HEK293 (cell line): ENCODE data around the gene DYNLL1.
A peak's percentile ranks its signal among the peaks of the same experiment; 100 is the strongest.

Experiments
- CTCF ChIA-PET: fragments of 350-600 bp; formaldehyde crosslinking; extraction: SDS; loops from one replicate; lab custom pipeline; 2021; ENCODE audit warnings: antibody characterized with exemption; lab: Yijun Ruan, JAX
- POLR2A ChIA-PET: fragments of 300-600 bp; formaldehyde crosslinking; extraction: SDS; loops from one replicate; lab custom pipeline; 2020; ENCODE audit warnings: antibody characterized with exemption, inconsistent platforms; lab: Yijun Ruan, JAX
- H3K27ac ChIP-seq: fragments of 200-500 bp; sonication (Bioruptor generic); 2 replicates; pipeline ENCODE4 v1.5.1; 2014; ENCODE audit warnings: low read depth, low read length, control low read depth, inconsistent platforms; ENCODE audit errors: extremely low read depth
- H3K36me3 ChIP-seq, 2 experiments: fragments of 200-500 bp in 1 of 2; sonication (Bioruptor generic) in 1 of 2; 1 replicate in 1 of 2; 2 replicates in 1 of 2; pipeline ENCODE4 v1.5.1; 2014 to 2017; ENCODE audit warnings: inconsistent platforms in 2 of 2, low read length in 2 of 2; ENCODE audit not compliant: control insufficient read depth in 2 of 2, insufficient read depth in 1 of 2
- H3K4me1 ChIP-seq: fragments of 200-500 bp; sonication (Bioruptor generic); 2 replicates; pipeline ENCODE4 v1.5.1; 2014; ENCODE audit warnings: mild to moderate bottlenecking, low read length, inconsistent platforms; ENCODE audit not compliant: control insufficient read depth, insufficient read depth
- H3K4me3 ChIP-seq: 2 replicates; pipeline ENCODE4 v1.5.1; 2011; ENCODE audit warnings: low read depth, mild to moderate bottlenecking, control low read depth, low read length, moderate library complexity
- H3K9me3 ChIP-seq: fragments of 200-500 bp; sonication (Bioruptor generic); 2 replicates; pipeline ENCODE4 v1.5.1; 2014; ENCODE audit warnings: low read depth, low read length, inconsistent platforms; ENCODE audit not compliant: control insufficient read depth, insufficient read depth
- HOXD13 ChIP-seq: sonication (generic); formaldehyde crosslinking; IDR thresholded peaks from 2 replicates; pipeline ENCODE4 v1.8.0; 2022; ENCODE audit warnings: missing genetic modification reagents, borderline replicate concordance
- REPIN1 ChIP-seq: fragments of 450-650 bp; formaldehyde crosslinking; IDR thresholded peaks from 2 replicates; pipeline ENCODE4 v1.5.1; 2017; ENCODE audit warnings: missing biosample characterization, missing genetic modification characterization, low read depth
- SALL2 ChIP-seq: fragments of 450-650 bp; formaldehyde crosslinking; IDR thresholded peaks from 2 replicates; pipeline ENCODE4 v1.5.0; 2017; ENCODE audit warnings: missing biosample characterization, mild to moderate bottlenecking, missing genetic modification characterization, borderline replicate concordance
- SCRT2 ChIP-seq: fragments of 450-650 bp; formaldehyde crosslinking; IDR thresholded peaks from 2 replicates; pipeline ENCODE4 v1.5.1; 2016; ENCODE audit warnings: missing biosample characterization, missing genetic modification characterization
- YY2 ChIP-seq: fragments of 450-650 bp; formaldehyde crosslinking; IDR thresholded peaks from 2 replicates; pipeline ENCODE4 v1.5.1; 2016; ENCODE audit warnings: missing biosample characterization, missing genetic modification characterization
- ZBTB44 ChIP-seq: fragments of 450-650 bp; IDR thresholded peaks from 2 replicates; pipeline ENCODE4 v1.5.1; 2018; ENCODE audit warnings: missing biosample characterization, mild to moderate bottlenecking, missing genetic modification characterization
- ZBTB8A ChIP-seq: fragments of 450-650 bp; formaldehyde crosslinking; IDR thresholded peaks from 2 replicates; pipeline ENCODE4 v1.5.1; 2016; ENCODE audit warnings: missing biosample characterization, missing genetic modification characterization
- ZFHX2 ChIP-seq: fragments of 450-650 bp; formaldehyde crosslinking; conservative IDR thresholded peaks from 2 replicates; pipeline ENCODE4 v1.5.1; 2016; ENCODE audit warnings: missing biosample characterization, missing genetic modification characterization
- ZFP37 ChIP-seq: fragments of 450-650 bp; formaldehyde crosslinking; IDR thresholded peaks from 2 replicates; pipeline ENCODE4 v1.5.1; 2016; ENCODE audit warnings: missing biosample characterization, missing genetic modification characterization
- ZNF10 ChIP-seq: fragments of 450-650 bp; formaldehyde crosslinking; IDR thresholded peaks from 2 replicates; pipeline ENCODE4 v1.5.1; 2017; ENCODE audit warnings: missing biosample characterization, missing genetic modification characterization
- ZNF140 ChIP-seq: fragments of 450-650 bp; formaldehyde crosslinking; IDR thresholded peaks from 2 replicates; pipeline ENCODE4 v1.5.1; 2016; ENCODE audit warnings: missing biosample characterization, missing genetic modification characterization
- ZNF211 ChIP-seq: fragments of 450-650 bp; formaldehyde crosslinking; IDR thresholded peaks from 2 replicates; pipeline ENCODE4 v1.5.1; 2016; ENCODE audit warnings: low read depth, missing biosample characterization, missing genetic modification characterization
- ZNF214 ChIP-seq: fragments of 450-650 bp; formaldehyde crosslinking; IDR thresholded peaks from 2 replicates; pipeline ENCODE4 v1.5.1; 2017; ENCODE audit warnings: missing biosample characterization, mild to moderate bottlenecking, missing genetic modification characterization, borderline replicate concordance
- ZNF280C ChIP-seq: fragments of 450-650 bp; formaldehyde crosslinking; IDR thresholded peaks from 2 replicates; pipeline ENCODE4 v1.5.1; 2016; ENCODE audit warnings: missing biosample characterization, missing genetic modification characterization
- ZNF341 ChIP-seq: fragments of 450-650 bp; formaldehyde crosslinking; IDR thresholded peaks from 2 replicates; pipeline ENCODE4; 2016; ENCODE audit warnings: low read depth, missing biosample characterization, missing genetic modification characterization
- ZNF394 ChIP-seq: fragments of 450-650 bp; formaldehyde crosslinking; IDR thresholded peaks from 2 replicates; pipeline ENCODE4 v1.5.1; 2016; ENCODE audit warnings: missing biosample characterization, missing genetic modification characterization, mild to moderate bottlenecking, moderate library complexity, borderline replicate concordance
- ZNF404 ChIP-seq: fragments of 450-650 bp; formaldehyde crosslinking; IDR thresholded peaks from 2 replicates; pipeline ENCODE4 v1.5.1; 2017; ENCODE audit warnings: missing biosample characterization, missing genetic modification characterization
- ZNF514 ChIP-seq: fragments of 450-650 bp; formaldehyde crosslinking; IDR thresholded peaks from 2 replicates; pipeline ENCODE4 v1.5.1; 2016; ENCODE audit warnings: missing biosample characterization, missing genetic modification characterization
- ZNF626 ChIP-seq: fragments of 450-650 bp; sonication (Bioruptor Pico); formaldehyde crosslinking; IDR thresholded peaks from 2 replicates; pipeline ENCODE4 v1.5.1; 2018; ENCODE audit warnings: missing biosample characterization, missing genetic modification characterization, inconsistent platforms
- ZNF664 ChIP-seq: fragments of 450-650 bp; formaldehyde crosslinking; IDR thresholded peaks from 2 replicates; pipeline ENCODE4 v1.5.1; 2016; ENCODE audit warnings: missing biosample characterization, missing genetic modification characterization
- TF ChIP-seq, protein P1 (sequence below): sonication (generic); formaldehyde crosslinking; IDR thresholded peaks from 2 replicates; pipeline ENCODE4 v1.8.1; 2022; ENCODE audit warnings: mild to moderate bottlenecking, moderate library complexity, missing genetic modification reagents

DYNLL1 gene

DNA sequence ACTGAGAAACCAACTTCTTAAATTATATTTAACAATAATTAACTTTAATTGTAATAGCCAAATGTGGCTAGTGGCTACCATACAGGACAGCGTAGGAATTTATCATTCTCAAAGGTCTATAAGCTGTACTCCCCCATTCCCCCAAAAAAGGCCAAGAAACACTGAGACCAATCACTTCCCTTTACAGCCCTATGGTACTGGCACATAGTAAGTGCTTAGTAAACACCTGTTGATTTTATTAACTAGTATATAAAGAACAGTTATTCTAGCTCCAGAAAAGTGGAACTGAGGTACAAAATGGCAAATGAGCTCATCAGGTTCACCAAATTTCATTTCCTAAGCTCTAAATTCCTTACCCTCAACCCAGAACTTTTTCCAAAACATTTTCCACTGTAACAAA, 20.3 kb upstream of the DYNLL1 start:
- no peaks in the 10 kb centered on the region for H3K9me3 ChIP-seq
- H3K27ac ChIP-seq: no peak overlapping the region
- H3K4me3 ChIP-seq: no peak overlapping the region
- TF ChIP-seq ZNF626 (tag by site-specific recombination) (no peak), ZNF214 (tag by site-specific recombination) (no peak), ZNF664 (peak; percentile 91), SCRT2 (tag by site-specific recombination) (peak; percentile 87)
- TF ChIP-seq, protein P1, sequence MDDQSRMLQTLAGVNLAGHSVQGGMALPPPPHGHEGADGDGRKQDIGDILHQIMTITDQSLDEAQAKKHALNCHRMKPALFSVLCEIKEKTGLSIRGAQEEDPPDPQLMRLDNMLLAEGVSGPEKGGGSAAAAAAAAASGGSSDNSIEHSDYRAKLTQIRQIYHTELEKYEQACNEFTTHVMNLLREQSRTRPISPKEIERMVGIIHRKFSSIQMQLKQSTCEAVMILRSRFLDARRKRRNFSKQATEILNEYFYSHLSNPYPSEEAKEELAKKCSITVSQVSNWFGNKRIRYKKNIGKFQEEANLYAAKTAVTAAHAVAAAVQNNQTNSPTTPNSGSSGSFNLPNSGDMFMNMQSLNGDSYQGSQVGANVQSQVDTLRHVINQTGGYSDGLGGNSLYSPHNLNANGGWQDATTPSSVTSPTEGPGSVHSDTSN (CRISPR knock-in tag): no peak
- ChIA-PET POLR2A (interaction anchor here (0.6 to 1.3 kb wide), 5 partner anchors 11 to 62 kb away, joined by 3 to 5 read pairs (median 3); partner anchors contain the start of gene DYNLL1), CTCF (interaction anchor here (0.6 to 2.3 kb wide), 3 partner anchors 11 to 274 kb away, joined by 6 to 8 read pairs (median 7); no protein-coding TSS in a partner anchor)
- peaks cover 8% of the 10 kb centered on the region; the same call in 1 of the 2 replicates for H3K4me1 ChIP-seq
- no peaks in the 10 kb centered on the region; a peak in 1 of 3 replicates for H3K36me3 ChIP-seq

DNA sequence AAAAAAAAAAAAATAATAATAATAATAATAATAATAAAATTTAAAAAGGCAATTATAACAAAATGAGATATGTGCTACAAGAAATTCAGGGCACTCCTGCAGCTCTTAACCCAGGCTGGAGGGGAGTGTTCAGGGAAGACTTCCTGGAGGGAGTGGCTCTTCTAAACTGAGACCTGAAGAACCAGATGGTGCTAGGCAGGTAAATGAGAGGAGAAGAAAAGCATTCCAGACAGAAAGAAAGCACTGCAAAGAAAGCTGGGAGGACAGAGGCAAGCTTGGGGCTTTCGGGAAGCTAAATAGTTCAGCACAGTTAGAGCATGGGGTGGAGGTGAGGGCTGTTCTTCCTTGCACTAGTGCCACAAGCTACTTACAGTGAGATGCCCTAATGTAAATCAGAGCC, 16.5 kb upstream of the DYNLL1 start:
- Histone ChIP-seq H3K4me3 (no peak overlapping the region), H3K4me1 (peaks cover 4% of the 10 kb centered on the region; the same call in 1 of the 2 replicates), H3K9me3 (no peaks in the 10 kb centered on the region), H3K27ac (no peak overlapping the region), H3K36me3 (peaks cover 0 to 11% of the 10 kb centered on the region in 2 experiments; a peak in 2 of 3 replicates)
- TF ChIP-seq ZNF341: peak; percentile 52
- TF ChIP-seq ZNF211 (tag by site-specific recombination): no peak
- ChIA-PET POLR2A (interaction anchor here (0.5 to 1.7 kb wide), 3 partner anchors 17 to 139 kb away, joined by 5 to 7 read pairs (median 7); partner anchors contain the start of gene DYNLL1), CTCF (no interaction called here)

GRCh38 chr12:120480211-120480610, 15.7 kb upstream of the DYNLL1 start:
- peak; percentile 92 for TF ChIP-seq ZNF394 (tag by site-specific recombination)
- TF ChIP-seq ZBTB44 (tag by site-specific recombination): no peak
- Histone ChIP-seq H3K4me1 (no peaks in the 10 kb centered on the region), H3K4me3 (no peak overlapping the region), H3K36me3 (peaks cover 0 to 11% of the 10 kb centered on the region in 2 experiments; a peak in 2 of 3 replicates), H3K27ac (no peak overlapping the region), H3K9me3 (no peaks in the 10 kb centered on the region)
- CTCF ChIA-PET: no interaction called here
- POLR2A ChIA-PET: interaction anchor here (1.0 to 1.7 kb wide), 2 partner anchors 16 to 44 kb away, joined by 5 to 7 read pairs; partner anchors contain the start of gene DYNLL1

GRCh38 chr12:120481022-120481767, 14.7 kb upstream of the DYNLL1 start:
- no peak overlapping the region for H3K4me3 ChIP-seq
- H3K36me3 ChIP-seq: peaks cover 0 to 11% of the 10 kb centered on the region in 2 experiments; a peak in 2 of 3 replicates
- POLR2A ChIA-PET: interaction anchor here (0.7 to 1.7 kb wide), 2 partner anchors 13 to 15 kb away, joined by 4 to 7 read pairs; partner anchors contain the start of gene DYNLL1
- no peaks in the 10 kb centered on the region for H3K4me1 ChIP-seq
- CTCF ChIA-PET: interaction anchor here (1.7 kb wide), 1 partner anchor 15 kb away, joined by 8 read pairs; no protein-coding TSS in a partner anchor
- no peaks in the 10 kb centered on the region for H3K9me3 ChIP-seq
- H3K27ac ChIP-seq: no peak overlapping the region
- TF ChIP-seq ZNF140 (tag by site-specific recombination) (no peak), ZFHX2 (tag by site-specific recombination) (no peak), ZNF404 (tag by site-specific recombination) (no peak), ZNF514 (tag by site-specific recombination) (no peak), YY2 (no peak), SALL2 (tag by site-specific recombination) (no peak), ZFP37 (tag by site-specific recombination) (no peak), ZNF10 (tag by site-specific recombination) (no peak), ZBTB8A (no peak), HOXD13 (CRISPR knock-in tag) (no peak), ZNF280C (no peak), REPIN1 (tag by site-specific recombination) (no peak)
